Effector CD8-positive, alpha-beta T cell (primary cell): ENCODE measurements around the gene DIRAS1.
"Not testable (repeated sequence)": the region's sequence is repeated elsewhere in the genome, so short reads cannot be mapped to it uniquely, and the experiment has no call there.

Experiments used
- DNase-seq: peaks from one replicate; lab custom pipeline; 2025; lab: John Stamatoyannopoulos, UW

DIRAS1 gene

DNA sequence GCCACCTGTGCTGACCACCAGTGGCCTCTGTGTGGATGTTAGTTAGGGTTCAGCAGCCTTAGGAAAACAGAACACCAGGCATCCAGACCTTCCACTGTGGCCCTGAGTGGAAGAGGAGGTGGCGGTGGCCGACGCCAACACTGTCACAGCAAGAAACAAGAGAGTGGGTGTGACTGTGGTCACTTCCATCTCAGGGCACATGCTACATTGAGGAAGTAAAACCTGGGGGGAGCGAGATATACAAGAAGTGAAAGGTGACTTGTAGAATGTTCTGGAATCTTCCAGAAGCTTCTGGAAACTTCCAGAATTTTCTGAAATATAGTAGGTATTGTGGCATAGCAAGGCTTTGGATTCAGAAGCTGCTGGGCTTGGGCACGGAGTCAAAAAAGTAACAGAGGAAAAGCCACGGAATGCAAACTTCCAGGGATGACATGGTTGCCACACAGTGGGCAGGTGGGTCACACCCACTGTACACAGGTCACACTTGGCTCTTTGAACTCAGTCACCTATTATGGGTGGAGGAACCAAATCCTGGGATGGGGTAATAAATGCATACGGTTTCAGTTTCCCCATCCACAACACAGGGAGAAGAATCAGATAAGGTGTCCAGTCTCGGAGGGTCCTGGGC lies 43.0 kb downstream of the DIRAS1 start:
- no peak for DNase-seq

DNA sequence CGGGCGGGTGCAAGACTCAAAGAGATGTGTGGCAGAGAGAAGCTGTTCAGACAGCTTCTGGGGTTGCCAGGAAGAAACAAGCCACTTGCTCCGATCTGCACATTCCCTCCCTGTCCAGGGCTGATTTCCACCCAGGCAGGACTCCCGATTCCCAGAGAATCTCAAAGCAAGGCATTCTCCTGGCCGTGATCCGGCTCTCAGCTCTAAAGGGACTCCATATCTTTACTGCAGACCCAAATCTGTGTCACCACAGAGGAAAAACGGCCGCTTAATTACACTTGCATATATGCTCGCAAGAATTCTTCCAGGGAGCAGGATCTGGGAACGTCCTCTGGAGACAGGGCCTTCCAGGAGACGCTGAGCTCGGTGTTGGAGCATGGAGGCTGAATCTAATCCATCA lies 44.3 kb downstream of the DIRAS1 start:
- no peak for DNase-seq

DNA sequence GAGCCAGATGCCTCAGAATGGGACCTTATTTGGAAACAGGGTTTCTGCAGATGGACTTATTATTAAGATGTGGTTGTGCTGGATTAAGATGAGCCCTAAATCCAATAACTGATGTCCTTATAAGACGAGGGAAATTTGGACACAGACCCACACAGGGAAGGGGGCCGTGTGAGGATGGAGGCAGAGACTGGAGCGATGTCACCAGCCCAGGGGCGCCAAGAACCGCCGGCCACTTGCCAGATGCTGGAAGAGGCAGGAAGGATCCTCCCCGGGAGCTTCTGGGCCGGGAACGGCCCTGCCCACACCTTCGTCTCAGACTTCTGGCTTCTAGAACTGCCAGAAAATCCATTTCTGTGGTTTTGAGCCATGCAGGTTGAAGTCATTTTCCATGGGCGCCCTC lies 45.3 kb downstream of the DIRAS1 start:
- no peak for DNase-seq

DNA sequence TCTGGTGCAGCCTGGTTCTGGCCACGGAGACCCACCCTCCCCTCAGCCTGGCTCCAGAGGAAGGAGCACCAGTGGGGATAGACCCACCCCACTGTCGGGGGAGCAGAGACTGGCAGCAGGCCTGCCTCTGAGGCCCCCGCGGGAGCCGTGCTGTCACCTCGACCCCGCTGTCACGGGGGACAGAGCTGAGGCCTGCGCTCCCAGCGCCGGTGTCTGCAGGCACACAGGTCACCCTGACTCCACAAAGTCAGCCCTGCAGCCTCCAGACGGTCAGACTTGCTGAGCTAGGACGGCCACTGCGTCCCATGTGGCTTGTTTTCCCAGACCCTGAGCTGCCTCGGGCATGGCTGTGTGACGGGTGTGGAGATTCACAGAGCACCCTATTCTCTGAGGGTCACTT lies 51.0 kb downstream of the DIRAS1 start:
- DNase-seq, result no peak

DNA sequence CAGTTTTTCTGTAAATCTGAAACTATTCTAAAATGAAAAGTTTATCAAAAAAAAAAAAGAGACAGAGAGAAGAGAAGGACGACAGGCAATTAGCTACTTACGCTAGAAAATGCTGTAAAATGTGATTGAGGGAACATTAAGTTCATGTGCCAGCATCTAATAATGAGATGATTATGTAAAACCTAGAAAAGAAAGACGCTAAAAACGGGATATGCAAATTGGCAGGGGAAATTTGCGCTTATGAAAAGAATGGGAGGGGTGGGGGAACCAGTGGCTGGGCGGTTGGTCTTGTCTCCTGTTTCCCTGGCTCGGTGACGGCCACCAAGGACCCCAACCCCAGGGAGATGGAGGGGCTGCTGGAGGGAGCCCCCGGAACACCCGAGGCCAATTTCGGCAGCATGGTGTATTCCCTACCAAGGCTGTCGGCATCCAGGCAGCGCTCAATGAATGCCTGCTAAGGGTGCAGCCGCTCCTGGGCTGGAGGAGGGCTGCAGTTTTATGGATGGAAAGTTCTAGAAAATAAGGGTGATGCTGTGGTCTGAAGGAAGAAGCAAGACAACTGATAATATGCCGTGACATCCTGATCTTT lies 52.9 kb downstream of the DIRAS1 start:
- no peak for DNase-seq

DNA sequence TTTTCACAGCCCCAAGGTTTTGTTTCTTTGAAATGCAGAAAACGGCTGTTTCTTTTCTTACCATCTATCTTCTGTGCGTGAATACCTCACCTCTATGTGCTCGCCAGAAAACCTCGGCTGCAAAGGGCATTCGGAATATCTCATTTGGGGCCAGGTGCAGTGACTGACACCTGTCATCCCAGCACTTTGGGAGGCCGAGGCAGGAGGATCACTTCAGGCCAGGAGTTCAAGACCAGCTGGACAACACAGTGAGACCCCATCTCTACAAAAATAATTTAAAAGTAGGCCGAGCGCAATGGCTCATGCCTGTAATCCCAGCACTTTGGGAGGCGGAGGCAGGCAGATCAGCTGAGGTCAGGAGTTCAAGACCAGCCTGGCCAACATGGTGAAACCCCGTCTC lies 53.8 kb downstream of the DIRAS1 start:
- not testable (repeated sequence) for DNase-seq

DNA sequence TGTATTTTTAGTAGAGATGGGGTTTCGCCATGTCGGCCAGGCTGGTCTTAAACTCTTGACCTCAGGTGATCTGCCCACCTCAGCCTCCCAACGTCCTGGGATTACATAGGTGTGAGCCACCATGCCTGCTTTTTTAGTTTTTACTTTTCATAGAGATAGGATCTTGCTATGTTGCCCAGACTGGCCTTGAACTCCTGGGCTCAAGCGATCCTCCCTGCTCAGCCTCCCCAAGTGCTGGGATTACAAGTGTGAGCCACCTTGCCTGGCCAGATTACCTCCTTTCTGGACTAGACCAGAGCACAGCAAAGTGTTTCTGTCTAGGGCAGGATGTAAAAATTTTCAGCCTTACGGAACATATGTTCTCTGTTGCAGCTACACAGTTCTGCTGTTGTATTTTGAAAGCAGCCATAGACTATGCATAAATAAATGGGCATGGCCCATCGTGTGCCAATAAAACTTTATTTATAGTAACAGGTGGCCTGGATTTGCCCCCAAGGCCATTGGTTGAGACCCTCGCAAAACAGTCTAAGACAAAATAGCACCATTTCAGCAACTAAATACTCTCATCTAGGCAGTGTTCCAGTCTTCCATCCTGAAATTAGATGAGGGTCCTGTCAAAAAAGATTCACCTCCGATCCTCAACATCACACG lies 54.7 kb downstream of the DIRAS1 start:
- DNase-seq, result no peak

DNA sequence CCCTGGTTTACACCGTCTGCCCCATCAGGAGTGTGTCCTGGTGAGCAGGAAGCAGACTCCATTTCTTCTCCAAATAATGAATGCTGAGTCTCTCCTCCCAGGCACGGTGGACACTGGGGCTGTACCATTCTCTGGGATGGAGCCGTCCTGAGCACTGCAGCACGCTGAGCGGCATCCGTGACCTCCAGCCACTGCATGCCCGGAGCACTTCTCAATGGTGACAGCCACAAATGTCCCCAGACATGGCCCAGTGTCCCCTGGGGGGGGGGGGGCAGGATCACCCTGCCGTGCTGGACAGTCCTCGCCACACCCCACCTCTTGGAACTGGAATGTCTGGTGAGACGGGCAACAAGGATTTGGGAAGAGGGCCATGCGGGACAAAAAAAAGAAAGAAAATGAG lies 56.1 kb downstream of the DIRAS1 start:
- no peak for DNase-seq
